Activated naive CD4-positive, alpha-beta T cell treated with anti-CD3 and anti-CD28 coated beads for 36 hours (primary cell): ENCODE results near the gene PCBP3. TPM values are rescaled to one million over a fixed set of nuclear protein-coding genes. Genes with fewer than 3 reads are reported as not detected.

Experiments used
- CTCF ChIA-PET: fragments of 350-600 bp; sonication (Branson Sonifier 250); formaldehyde crosslinking; loops from one replicate; lab custom pipeline; 2021; ENCODE audit warnings: antibody characterized with exemption; lab: Charles Lee
- DNase-seq: peaks from one replicate; pipeline ENCODE4 v3.0.0-alpha.2; 2020
- H3K27ac Mint-ChIP-seq: one replicate; pipeline ENCODE4 v1.8.0; 2021; ENCODE audit warnings: mild to moderate bottlenecking, mixed read lengths
- H3K27me3 Mint-ChIP-seq: one replicate; pipeline ENCODE4 v1.8.0; 2021; ENCODE audit warnings: low read depth, mixed read lengths
- H3K36me3 Mint-ChIP-seq: one replicate; pipeline ENCODE4 v1.8.0; 2021; ENCODE audit warnings: low read depth, mixed read lengths
- H3K4me1 Mint-ChIP-seq: one replicate; pipeline ENCODE4 v1.8.0; 2021; ENCODE audit warnings: low read depth, mixed read lengths
- H3K4me3 Mint-ChIP-seq: one replicate; pipeline ENCODE4 v1.8.0; 2021; ENCODE audit warnings: mild to moderate bottlenecking, moderate library complexity, mixed read lengths
- H3K9me3 Mint-ChIP-seq: one replicate; pipeline ENCODE4 v1.8.0; 2021; ENCODE audit warnings: mixed read lengths
- intact Hi-C: fragments of 100-400 bp; cut with micrococcal nuclease; formaldehyde crosslinking; loops from one replicate; pipeline ENCODE4 v1.15.1; 2023
- total RNA-seq, 2 experiments: library from RNA; stranded (reverse); gene quantifications; one replicate each; pipeline ENCODE4 v1.2.3, GENCODE V29; 2021

PCBP3 gene
- total RNA-seq, 2 experiments from 2014 or later, result 10.0 to 10.2 TPM

DNA sequence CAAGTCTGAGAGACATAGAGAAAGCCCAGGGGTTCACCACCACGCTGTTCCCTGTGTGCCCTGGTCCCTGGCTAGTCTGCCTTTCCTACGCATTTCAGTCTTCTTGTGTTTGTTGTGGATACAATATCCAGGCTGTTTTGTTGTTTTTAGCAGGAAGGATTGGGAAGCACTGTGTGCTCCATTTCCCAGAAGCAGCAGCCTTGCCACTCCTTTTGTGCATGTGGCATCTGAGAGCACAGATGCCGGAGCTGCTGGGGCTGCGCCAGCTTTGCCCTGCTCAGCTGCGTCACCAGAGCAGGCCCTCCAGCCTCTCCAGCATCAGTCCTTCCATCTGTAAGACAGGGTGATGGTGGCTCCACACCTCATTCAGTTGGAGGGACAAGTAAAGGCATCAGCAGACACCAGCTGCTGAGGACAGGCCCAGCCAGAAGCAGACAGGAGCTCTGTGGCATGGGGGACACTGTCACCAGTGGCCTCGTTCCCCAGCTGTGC is 243.6 kb downstream of the PCBP3 start:
- intact Hi-C loops, result loop anchor here (2.0 to 10.0 kb wide), 3 partner anchors 118 to 336 kb away; no protein-coding TSS in a partner anchor
- Mint-ChIP-seq H3K27ac (peak overlapping the region; percentile 27), H3K27me3 (no peaks in the 10 kb centered on the region), H3K4me1 (peaks cover 66% of the 10 kb centered on the region), H3K4me3 (no peak overlapping the region), H3K9me3 (no peaks in the 10 kb centered on the region), H3K36me3 (no peaks in the 10 kb centered on the region)
- CTCF ChIA-PET, result interaction anchor here (0.6 to 1.5 kb wide), 6 partner anchors 17 to 475 kb away, joined by 3 to 6 read pairs (median 3); no protein-coding TSS in a partner anchor
- no peak for DNase-seq

DNA sequence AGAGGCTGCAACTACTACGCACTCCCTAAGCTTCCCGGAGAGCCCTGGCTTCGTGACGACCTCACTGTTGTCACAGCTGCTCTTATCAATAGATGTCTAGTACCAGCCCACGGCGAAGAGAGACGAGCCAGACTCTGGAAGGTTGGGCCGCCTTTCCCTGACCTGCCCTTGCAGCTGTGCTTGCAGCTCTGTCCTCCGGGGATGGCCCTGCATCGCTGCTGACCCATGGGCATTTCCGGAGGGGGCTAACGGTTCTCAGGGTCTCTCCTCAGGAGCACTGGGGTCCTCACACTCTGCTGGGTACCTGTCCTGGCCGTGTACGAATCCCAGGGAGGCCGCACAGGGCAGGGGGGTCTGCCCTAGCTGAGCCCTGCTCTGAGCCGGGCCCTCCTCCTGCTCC is 244.3 kb downstream of the PCBP3 start:
- CTCF ChIA-PET, result interaction anchor here (0.6 to 1.5 kb wide), 6 partner anchors 17 to 476 kb away, joined by 3 to 6 read pairs (median 3); no protein-coding TSS in a partner anchor
- Mint-ChIP-seq H3K36me3 (no peaks in the 10 kb centered on the region), H3K27me3 (no peaks in the 10 kb centered on the region), H3K9me3 (no peaks in the 10 kb centered on the region), H3K4me1 (peaks cover 72% of the 10 kb centered on the region), H3K27ac (peak overlapping the region; percentile 27), H3K4me3 (no peak overlapping the region)
- intact Hi-C loops, result loop anchor here (2.0 to 10.0 kb wide), 3 partner anchors 119 to 337 kb away; no protein-coding TSS in a partner anchor
- no peak for DNase-seq

DNA sequence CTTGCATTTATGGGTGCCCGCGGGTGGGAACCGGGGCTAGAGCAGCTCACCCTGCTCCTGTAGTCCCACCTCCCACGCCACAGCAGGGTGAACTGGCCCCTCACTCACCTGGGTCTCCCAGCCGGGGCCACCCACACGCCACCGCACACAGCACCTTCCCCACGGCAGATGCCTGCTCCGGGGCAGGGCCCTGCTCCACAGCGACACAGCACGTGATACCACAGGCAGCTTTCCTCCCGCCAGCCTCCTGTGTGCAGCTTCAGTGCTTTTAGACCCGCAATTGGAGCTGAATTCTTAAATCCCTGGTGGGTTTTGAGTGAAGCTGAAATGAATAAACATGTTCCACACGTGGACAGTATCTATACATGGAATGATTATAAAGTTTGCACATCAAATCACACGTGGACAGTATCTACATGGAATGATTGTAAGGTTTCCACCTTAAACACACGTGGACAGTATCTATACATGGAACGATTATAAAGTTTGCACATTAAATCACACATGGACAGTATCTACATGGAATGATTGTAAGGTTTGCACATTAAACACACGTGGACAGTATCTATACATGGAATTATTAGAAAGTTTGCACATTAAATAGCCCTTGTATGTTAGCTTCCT is 245.0 kb downstream of the PCBP3 start:
- Mint-ChIP-seq H3K36me3 (no peaks in the 10 kb centered on the region), H3K9me3 (no peaks in the 10 kb centered on the region), H3K4me3 (no peak overlapping the region), H3K27ac (no peak overlapping the region), H3K27me3 (no peaks in the 10 kb centered on the region), H3K4me1 (peaks cover 78% of the 10 kb centered on the region)
- DNase-seq, result peak; percentile 32
- CTCF ChIA-PET, result interaction anchor here (0.8 to 2.0 kb wide), 5 partner anchors 8 to 69 kb away, joined by 3 to 8 read pairs (median 3); no protein-coding TSS in a partner anchor
- intact Hi-C loops, result loop anchor here (10.0 kb wide), 1 partner anchor 294 kb away; no protein-coding TSS in a partner anchor

DNA sequence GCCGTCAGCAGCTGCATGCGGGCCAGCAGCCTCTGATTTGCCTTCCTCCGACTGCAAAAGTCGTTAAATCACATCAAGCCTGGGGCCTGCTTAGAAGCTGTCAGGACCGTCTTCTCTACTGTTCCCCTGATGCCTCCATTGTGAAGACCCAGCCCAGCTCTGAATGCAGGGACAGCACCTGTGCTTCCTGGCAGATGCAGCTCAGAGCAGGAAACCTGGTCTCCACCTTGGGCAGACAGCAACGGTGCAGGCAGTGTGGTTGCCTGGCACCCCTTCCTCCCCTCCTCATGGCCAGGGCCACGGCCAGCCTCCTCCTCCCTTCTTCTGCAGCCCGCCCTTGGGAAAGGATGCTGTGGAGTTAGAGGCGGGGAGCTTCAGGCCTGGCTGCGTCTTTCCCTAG is 245.7 kb downstream of the PCBP3 start:
- H3K9me3 Mint-ChIP-seq, result no peaks in the 10 kb centered on the region
- no peak overlapping the region for H3K27ac Mint-ChIP-seq
- intact Hi-C loops, result loop anchor here (10.0 kb wide), 1 partner anchor 294 kb away; no protein-coding TSS in a partner anchor
- peaks cover 78% of the 10 kb centered on the region for H3K4me1 Mint-ChIP-seq
- CTCF ChIA-PET, result interaction anchor here (0.8 to 2.0 kb wide), 3 partner anchors 9 to 34 kb away, joined by 3 to 8 read pairs (median 8); no protein-coding TSS in a partner anchor
- H3K4me3 Mint-ChIP-seq, result no peak overlapping the region
- H3K36me3 Mint-ChIP-seq, result no peaks in the 10 kb centered on the region
- peak; percentile 55 for DNase-seq
- H3K27me3 Mint-ChIP-seq, result no peaks in the 10 kb centered on the region

DNA sequence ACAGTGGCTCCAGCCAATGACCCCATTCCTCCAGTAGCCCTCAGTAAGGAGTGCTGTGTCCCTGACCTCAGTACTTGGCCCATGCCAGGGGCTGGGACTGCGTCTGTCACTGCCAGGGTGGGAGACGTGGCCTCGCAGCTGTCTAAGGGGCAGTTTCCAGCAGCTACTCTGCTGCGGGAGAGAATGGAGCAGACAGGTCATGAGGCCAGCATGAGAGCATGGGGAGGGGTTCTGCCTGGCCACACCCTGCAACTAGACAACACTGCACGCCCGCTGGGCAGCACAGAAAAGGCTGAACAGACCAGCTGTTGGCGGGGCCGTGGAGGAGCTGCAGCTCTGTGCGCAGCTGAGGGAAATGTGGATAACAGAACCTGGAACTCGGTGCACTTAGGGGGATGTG is 246.4 kb downstream of the PCBP3 start:
- H3K4me1 Mint-ChIP-seq, result peaks cover 80% of the 10 kb centered on the region
- no peaks in the 10 kb centered on the region for H3K36me3 Mint-ChIP-seq
- no peak overlapping the region for H3K27ac Mint-ChIP-seq
- H3K4me3 Mint-ChIP-seq, result no peak overlapping the region
- intact Hi-C loops, result loop anchor here (10.0 kb wide), 1 partner anchor 295 kb away; no protein-coding TSS in a partner anchor
- no peaks in the 10 kb centered on the region for H3K9me3 Mint-ChIP-seq
- H3K27me3 Mint-ChIP-seq, result no peaks in the 10 kb centered on the region
- CTCF ChIA-PET, result interaction anchor here (1.8 to 2.0 kb wide), 2 partner anchors 10 to 33 kb away, joined by 8 read pairs; no protein-coding TSS in a partner anchor
- DNase-seq, result no peak

DNA sequence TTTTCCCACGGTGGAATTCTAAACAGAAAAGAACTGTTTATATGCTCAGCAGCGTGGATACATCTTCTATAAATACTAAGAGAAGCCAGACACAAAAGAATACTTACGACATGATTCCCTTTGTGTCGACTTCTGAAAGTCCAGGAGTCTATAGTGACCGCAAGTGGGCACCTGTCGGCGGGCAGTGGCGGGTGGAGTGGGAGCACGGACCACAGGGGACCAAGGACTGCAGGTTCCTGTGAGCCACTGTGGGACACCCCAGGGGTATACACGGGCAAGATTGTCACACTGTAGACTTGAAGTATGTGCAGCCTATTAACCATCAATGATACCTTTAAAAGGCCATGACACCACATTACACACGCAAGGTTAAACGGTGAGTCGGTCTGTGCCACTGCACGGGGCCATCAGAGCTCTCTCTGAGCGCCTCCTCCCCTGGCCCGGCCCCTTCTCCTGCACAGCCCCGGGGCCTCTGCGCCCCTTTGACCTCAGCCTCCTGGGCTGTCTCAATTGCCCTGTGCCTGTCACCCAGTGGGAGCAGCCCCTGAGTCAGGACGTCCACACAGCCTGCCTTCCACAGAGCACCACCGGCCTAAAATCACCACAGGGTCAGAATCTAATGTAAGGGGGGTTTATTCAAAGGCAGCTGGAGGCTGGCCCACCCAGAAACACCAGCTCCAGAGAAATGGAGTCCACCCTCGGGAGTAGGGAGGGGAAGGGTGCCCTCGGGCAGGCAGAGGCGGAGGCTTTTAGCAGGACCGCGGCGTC is 248.0 kb downstream of the PCBP3 start:
- no peak overlapping the region for H3K27ac Mint-ChIP-seq
- peaks cover 64% of the 10 kb centered on the region for H3K4me1 Mint-ChIP-seq
- no peak overlapping the region for H3K4me3 Mint-ChIP-seq
- intact Hi-C loops, result no loop called here
- CTCF ChIA-PET, result no interaction called here
- H3K36me3 Mint-ChIP-seq, result no peaks in the 10 kb centered on the region
- DNase-seq, result no peak
- H3K27me3 Mint-ChIP-seq, result no peaks in the 10 kb centered on the region
- no peaks in the 10 kb centered on the region for H3K9me3 Mint-ChIP-seq

DNA sequence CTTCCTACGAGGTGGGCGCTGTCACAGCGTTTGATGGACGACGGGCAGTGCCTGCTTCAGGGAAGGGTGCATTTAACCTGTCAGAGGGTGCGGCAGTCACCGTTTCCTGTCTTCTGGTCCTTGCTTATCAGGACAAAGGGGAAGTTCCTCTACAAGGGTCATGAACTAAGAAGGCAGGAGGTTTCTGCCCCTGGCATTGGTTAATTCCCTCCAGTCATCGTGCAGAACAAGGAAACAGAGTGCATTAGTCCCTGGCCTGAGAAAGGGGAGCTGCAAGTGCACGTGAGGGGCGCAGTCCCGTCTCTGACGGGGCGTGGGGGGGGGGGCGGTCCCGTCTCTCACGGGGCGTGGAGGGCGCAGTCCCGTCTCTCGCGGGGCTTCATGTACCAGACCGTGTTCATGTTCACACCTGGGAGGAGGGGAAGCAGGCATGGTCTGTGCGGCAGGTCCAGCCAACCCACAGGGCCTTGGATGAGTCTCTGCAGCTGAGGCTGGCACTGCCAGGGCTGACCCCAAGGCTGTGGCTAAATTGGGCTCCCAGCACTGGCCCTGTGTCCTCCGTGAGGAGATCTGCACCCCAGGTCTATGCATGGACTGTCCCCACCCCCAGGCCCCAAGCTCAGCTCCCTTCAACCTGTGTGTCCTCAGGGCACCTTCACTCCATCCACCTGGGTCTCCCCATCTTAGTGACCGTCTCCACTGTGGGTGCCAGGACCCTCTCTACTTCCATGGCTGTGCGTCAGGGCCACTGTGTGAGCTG is 248.8 kb downstream of the PCBP3 start:
- DNase-seq, result peak; percentile 57
- no peak overlapping the region for H3K4me3 Mint-ChIP-seq
- H3K27me3 Mint-ChIP-seq, result no peaks in the 10 kb centered on the region
- intact Hi-C loops, result no loop called here
- H3K27ac Mint-ChIP-seq, result no peak overlapping the region
- peaks cover 57% of the 10 kb centered on the region for H3K4me1 Mint-ChIP-seq
- H3K9me3 Mint-ChIP-seq, result no peaks in the 10 kb centered on the region
- CTCF ChIA-PET, result interaction anchor here (0.5 kb wide), 1 partner anchor 272 kb away, joined by 4 read pairs; no protein-coding TSS in a partner anchor
- H3K36me3 Mint-ChIP-seq, result no peaks in the 10 kb centered on the region

DNA sequence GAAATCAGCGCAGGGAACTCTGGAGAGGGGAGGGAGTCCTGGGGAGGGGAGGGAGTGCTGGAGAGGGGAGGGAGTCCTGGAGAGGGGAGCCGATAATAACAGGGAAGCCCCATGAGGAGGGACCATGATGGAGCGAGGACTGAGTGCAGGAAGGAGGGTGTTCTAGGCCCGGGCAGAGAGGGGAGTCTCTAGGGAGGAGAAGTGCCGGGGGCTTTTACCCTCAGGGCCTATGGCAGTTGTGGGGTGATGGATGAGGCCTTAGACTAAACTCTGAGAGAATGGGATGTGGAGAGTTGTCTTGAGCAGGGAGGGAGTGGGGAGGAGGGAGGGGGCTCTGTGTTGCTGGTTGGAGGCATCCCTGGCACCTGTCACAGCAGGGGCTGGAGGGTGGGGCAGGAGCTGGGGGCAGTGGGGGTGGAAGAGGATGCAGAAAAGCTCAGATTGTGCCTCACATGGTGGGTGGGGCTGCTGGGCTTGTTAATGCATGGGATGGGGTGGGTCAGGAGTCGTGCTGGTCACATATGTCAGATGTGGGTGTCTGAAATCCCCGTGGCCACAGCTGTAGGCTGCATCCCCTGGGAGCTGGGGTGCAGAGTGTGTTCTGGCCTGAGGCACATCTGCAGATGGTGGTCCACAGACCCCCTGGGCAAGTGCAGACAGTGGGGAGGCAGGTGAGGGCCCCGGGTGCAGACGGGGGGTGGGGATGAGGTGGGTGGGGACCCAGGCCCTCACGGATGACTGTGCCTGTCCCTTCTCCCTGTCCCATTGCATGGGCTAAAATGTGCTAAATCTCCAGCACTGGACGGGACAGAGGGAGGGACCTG is 249.6 kb downstream of the PCBP3 start:
- Mint-ChIP-seq H3K27ac (no peak overlapping the region), H3K4me1 (peaks cover 49% of the 10 kb centered on the region), H3K36me3 (no peaks in the 10 kb centered on the region), H3K4me3 (no peak overlapping the region), H3K27me3 (no peaks in the 10 kb centered on the region), H3K9me3 (no peaks in the 10 kb centered on the region)
- intact Hi-C loops, result no loop called here
- CTCF ChIA-PET, result interaction anchor here (0.5 to 1.5 kb wide), 3 partner anchors 13 to 271 kb away, joined by 4 to 9 read pairs (median 5); no protein-coding TSS in a partner anchor
- no peak for DNase-seq

DNA sequence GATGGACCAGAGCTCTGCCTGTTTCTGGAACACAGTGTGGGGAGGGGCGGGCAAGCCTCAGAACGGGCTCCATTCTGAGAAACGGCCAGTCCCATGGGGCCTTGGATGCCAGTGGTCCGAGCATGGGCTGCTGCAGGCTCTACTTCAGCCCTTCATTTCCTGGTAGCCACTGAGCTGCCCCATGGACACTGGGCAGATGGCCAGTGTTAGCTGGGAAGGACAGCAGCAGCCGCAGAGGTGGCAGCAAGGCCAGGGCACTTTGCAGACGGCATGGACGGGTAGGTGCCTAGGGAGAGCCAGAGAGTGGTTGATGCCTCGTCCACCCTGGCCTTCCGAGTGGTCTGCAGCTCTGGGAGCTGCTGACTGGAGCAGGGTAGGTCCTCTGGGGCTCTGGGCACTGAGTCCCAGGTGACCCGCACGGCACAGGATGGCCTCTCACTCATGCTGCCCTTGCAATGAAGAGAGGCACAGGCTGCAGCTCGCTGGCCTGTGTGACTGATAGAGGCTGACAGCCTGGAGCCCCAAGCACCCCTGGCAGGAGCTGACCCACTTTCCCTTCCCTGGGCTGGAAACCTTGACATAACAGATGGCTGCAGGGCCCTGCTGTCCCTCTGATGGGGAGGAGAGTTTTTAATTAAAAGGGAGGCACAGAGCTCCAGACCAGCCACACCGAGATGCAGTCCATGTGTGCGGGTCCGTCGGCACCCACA is 250.4 kb downstream of the PCBP3 start:
- intact Hi-C loops, result no loop called here
- CTCF ChIA-PET, result interaction anchor here (1.0 to 1.5 kb wide), 2 partner anchors 14 to 29 kb away, joined by 5 to 9 read pairs; no protein-coding TSS in a partner anchor
- Mint-ChIP-seq H3K4me3 (no peak overlapping the region), H3K27ac (no peak overlapping the region), H3K36me3 (no peaks in the 10 kb centered on the region), H3K4me1 (peaks cover 42% of the 10 kb centered on the region), H3K9me3 (no peaks in the 10 kb centered on the region), H3K27me3 (no peaks in the 10 kb centered on the region)
- DNase-seq, result no peak

DNA sequence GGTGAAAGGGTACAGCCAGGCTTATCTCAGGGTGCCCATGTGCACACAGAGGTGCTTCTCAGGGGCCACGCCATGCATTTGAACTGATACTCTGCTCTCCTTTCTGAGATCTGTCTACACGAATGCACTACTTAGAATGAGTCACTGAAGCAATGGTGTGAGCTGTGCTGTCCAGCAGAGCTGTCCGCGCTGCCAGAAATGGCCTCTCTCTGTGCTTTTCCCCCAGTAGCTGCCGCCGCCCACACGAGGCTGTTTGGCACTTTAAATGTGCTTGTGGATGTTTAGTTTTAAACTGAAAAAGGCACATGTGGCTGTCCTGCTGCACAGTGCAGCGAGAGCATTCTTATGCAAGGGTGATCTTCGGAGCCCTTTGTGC is 250.9 kb downstream of the PCBP3 start:
- no peaks in the 10 kb centered on the region for H3K27me3 Mint-ChIP-seq
- no peaks in the 10 kb centered on the region for H3K36me3 Mint-ChIP-seq
- H3K27ac Mint-ChIP-seq, result no peak overlapping the region
- CTCF ChIA-PET, result interaction anchor here (1.0 to 1.5 kb wide), 2 partner anchors 17 to 29 kb away, joined by 3 to 9 read pairs; no protein-coding TSS in a partner anchor
- no peaks in the 10 kb centered on the region for H3K9me3 Mint-ChIP-seq
- no peak overlapping the region for H3K4me3 Mint-ChIP-seq
- intact Hi-C loops, result no loop called here
- no peak for DNase-seq
- H3K4me1 Mint-ChIP-seq, result peaks cover 40% of the 10 kb centered on the region
